KMS-11 (cell line): ENCODE measurements around the gene DNAH17.

ENCODE experiments used
- H2AFZ ChIP-seq: fragments of 200-600 bp; sonication (generic); 2 replicates; pipeline ENCODE4 v1.6.1; 2016; ENCODE audit warnings: antibody characterized with exemption, mixed run types, low read depth
- H3K27ac ChIP-seq: fragments of 200-600 bp; sonication (generic); 2 replicates; pipeline ENCODE4 v1.6.1; 2016; ENCODE audit warnings: mild to moderate bottlenecking, mixed run types
- H3K27me3 ChIP-seq: fragments of 200-600 bp; sonication (generic); 2 replicates; pipeline ENCODE4 v1.6.1; 2017; ENCODE audit warnings: mild to moderate bottlenecking, low read depth, mixed run types, moderate library complexity; ENCODE audit not compliant: insufficient read depth
- H3K36me3 ChIP-seq: fragments of 200-600 bp; sonication (generic); 2 replicates; pipeline ENCODE4 v1.6.1; 2017; ENCODE audit warnings: mild to moderate bottlenecking, mixed run types; ENCODE audit not compliant: insufficient read depth
- H3K4me1 ChIP-seq: fragments of 200-600 bp; sonication (generic); 2 replicates; pipeline ENCODE4 v1.6.1; 2016; ENCODE audit warnings: mild to moderate bottlenecking, low read depth, mixed run types; ENCODE audit not compliant: poor library complexity, severe bottlenecking
- H3K4me2 ChIP-seq: fragments of 200-600 bp; sonication (generic); 2 replicates; pipeline ENCODE4 v1.7.0; 2016; ENCODE audit warnings: mild to moderate bottlenecking, mixed run types
- H3K4me3 ChIP-seq: fragments of 200-600 bp; sonication (generic); IDR thresholded peaks from 2 replicates; pipeline ENCODE4 v1.6.1; 2017; ENCODE audit warnings: low read depth, low read length, mixed read lengths; ENCODE audit not compliant: insufficient read depth
- H3K79me2 ChIP-seq: fragments of 200-600 bp; sonication (generic); 2 replicates; pipeline ENCODE4 v1.6.1; 2016; ENCODE audit warnings: low read depth, mixed run types; ENCODE audit not compliant: insufficient read depth
- H3K9ac ChIP-seq: fragments of 200-600 bp; sonication (generic); 2 replicates; pipeline ENCODE4 v1.6.1; 2016; ENCODE audit warnings: mild to moderate bottlenecking, mixed run types
- H4K20me1 ChIP-seq: fragments of 200-600 bp; sonication (generic); 2 replicates; pipeline ENCODE4 v1.6.1; 2016; ENCODE audit warnings: mild to moderate bottlenecking, mixed run types; ENCODE audit not compliant: insufficient read depth
- TF ChIP-seq, protein P1 (sequence below): fragments of 200-600 bp; sonication (generic); conservative IDR thresholded peaks from 2 replicates; pipeline ENCODE4 v1.6.1; 2017; ENCODE audit warnings: low read depth, mild to moderate bottlenecking, antibody characterized with exemption, low read length, moderate library complexity, mixed read lengths

Gene DNAH17

DNA sequence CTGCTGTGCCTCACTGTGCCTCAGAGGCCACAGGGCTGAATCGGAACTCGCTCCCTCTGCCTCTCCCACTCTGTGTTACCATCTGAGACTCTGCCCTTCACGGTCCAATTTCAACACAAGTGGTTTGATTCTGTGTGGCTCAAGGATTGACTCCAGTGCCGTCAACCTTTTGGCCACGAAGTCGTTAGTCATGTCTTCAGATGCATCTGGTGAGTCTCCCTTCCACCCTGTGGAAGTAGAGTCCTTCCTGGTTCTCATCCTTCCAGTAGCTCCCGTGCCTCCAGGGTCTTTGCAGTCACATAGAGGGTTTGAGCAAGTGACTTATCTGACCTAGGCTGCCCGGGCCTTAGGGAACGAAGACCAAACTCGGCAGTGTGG is 147.6 kb downstream of the DNAH17 start:
- H3K27me3 ChIP-seq = no peaks in the 10 kb centered on the region
- no peak overlapping the region for H3K4me2 ChIP-seq
- H3K36me3 ChIP-seq = no peaks in the 10 kb centered on the region; the same call in 1 of the 2 replicates
- H3K9ac ChIP-seq = no peak overlapping the region
- no peaks in the 10 kb centered on the region for H3K4me1 ChIP-seq
- H2AFZ ChIP-seq = no peak overlapping the region
- TF ChIP-seq, protein P1, sequence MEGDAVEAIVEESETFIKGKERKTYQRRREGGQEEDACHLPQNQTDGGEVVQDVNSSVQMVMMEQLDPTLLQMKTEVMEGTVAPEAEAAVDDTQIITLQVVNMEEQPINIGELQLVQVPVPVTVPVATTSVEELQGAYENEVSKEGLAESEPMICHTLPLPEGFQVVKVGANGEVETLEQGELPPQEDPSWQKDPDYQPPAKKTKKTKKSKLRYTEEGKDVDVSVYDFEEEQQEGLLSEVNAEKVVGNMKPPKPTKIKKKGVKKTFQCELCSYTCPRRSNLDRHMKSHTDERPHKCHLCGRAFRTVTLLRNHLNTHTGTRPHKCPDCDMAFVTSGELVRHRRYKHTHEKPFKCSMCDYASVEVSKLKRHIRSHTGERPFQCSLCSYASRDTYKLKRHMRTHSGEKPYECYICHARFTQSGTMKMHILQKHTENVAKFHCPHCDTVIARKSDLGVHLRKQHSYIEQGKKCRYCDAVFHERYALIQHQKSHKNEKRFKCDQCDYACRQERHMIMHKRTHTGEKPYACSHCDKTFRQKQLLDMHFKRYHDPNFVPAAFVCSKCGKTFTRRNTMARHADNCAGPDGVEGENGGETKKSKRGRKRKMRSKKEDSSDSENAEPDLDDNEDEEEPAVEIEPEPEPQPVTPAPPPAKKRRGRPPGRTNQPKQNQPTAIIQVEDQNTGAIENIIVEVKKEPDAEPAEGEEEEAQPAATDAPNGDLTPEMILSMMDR = no peak
- no peak overlapping the region for H3K4me3 ChIP-seq
- no peak overlapping the region for H3K27ac ChIP-seq
- H4K20me1 ChIP-seq = no peaks in the 10 kb centered on the region
- no peaks in the 10 kb centered on the region for H3K79me2 ChIP-seq

DNA sequence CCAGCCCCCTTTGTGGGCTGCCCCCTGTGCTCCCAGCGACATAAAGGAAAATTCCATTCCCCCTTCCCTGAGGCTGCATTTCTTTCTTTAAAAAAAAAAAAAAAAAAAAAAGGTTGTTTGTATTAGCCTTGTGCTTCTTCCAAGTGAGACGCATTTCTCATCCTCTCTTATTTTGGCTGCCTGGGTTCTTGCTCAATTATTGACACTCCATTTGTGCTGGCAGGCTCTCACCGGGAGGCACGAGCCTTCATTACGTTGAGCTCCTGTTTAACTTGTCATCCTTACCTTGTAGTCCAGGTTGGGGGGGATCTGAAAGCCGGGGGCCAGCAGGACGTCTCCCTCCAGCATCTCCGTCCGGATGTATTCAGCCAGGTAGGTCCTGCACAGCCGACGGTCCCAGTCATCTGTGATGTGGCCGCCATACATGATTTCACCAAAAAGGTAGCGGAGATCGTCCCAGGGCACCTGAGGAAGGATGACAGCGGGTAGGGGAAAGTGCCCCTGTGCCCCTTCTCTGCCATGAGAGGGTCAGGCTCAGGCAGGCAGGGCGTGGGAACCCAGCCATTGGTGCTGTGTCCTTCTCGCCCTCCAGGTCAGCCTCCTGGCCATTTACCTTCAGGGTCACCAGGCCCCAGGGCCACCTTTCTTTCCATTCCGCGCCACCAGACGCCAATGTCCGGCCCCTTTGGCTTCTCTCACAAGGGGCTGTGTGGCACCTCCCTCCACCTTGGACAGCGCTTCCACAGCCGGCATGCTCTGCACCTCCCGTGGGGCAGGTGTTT is 148.2 kb downstream of the DNAH17 start:
- TF ChIP-seq, protein P1 = no peak
- H3K27ac ChIP-seq = no peak overlapping the region
- H3K4me1 ChIP-seq = no peaks in the 10 kb centered on the region
- H3K79me2 ChIP-seq = no peaks in the 10 kb centered on the region
- H4K20me1 ChIP-seq = no peaks in the 10 kb centered on the region
- H3K27me3 ChIP-seq = no peaks in the 10 kb centered on the region
- H3K4me2 ChIP-seq = no peak overlapping the region
- no peaks in the 10 kb centered on the region; the same call in 1 of the 2 replicates for H3K36me3 ChIP-seq
- no peak overlapping the region for H2AFZ ChIP-seq
- H3K4me3 ChIP-seq = no peak overlapping the region
- H3K9ac ChIP-seq = no peak overlapping the region

DNA sequence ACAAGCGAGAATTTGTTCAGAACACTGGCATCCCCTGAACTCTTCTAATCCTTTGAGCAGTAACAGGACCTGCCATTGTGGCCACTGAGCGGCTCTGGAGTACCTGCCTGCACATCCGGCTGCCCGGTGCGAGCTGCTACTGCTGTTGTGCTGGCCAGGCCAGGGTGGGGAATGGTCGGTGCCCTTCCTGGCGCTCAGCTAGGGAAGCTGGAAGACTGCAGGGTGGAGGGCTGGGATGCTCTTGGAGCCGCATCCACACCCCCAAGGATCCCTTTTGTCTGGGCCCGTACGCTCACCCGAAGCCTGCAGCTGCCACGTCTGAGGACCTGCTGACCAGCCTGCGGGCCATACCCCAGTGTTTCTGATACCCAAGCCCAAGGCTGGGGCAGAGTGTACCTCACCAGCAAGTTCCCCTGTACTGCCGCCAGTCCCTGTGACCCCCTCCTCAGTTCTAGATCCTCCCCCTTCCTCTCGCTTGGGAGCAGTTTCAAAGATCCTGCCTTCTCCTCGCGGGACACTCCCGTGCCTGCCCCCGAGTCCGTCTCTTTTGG is 149.1 kb downstream of the DNAH17 start:
- Histone ChIP-seq H3K4me2 (no peak overlapping the region), H3K27ac (no peak overlapping the region), H3K79me2 (no peaks in the 10 kb centered on the region; the same call in 1 of the 2 replicates), H4K20me1 (no peaks in the 10 kb centered on the region), H3K4me3 (no peak overlapping the region), H3K4me1 (no peaks in the 10 kb centered on the region), H3K9ac (no peak overlapping the region), H2AFZ (no peak overlapping the region), H3K27me3 (no peaks in the 10 kb centered on the region), H3K36me3 (no peaks in the 10 kb centered on the region; the same call in 1 of the 2 replicates)
- TF ChIP-seq, protein P1 = no peak

DNA sequence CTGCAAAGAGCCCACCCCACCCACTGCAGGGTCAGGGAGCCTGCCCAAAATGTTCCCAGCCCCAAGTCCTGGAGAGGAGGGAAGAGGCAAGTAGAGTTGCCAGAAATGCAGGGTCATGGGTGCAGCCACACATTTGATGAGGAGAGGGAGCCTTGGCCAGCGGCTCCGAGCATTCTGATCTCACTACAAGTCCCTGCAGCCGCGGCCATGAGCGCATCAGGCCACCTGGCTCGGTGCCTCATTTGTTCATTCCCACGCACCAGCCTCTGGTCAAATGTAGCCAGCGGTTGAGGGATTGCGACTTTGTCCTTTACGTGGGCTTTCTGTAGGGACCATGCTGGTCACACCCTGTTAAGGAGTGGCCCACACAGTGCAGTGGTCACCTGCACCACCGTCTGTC is 150.1 kb downstream of the DNAH17 start:
- Histone ChIP-seq H2AFZ (no peak overlapping the region), H3K27me3 (no peaks in the 10 kb centered on the region), H3K4me1 (no peaks in the 10 kb centered on the region), H3K4me2 (no peak overlapping the region), H3K4me3 (no peak overlapping the region), H3K79me2 (no peaks in the 10 kb centered on the region; the same call in 1 of the 2 replicates), H3K27ac (no peak overlapping the region), H3K9ac (no peak overlapping the region), H3K36me3 (no peaks in the 10 kb centered on the region; the same call in 1 of the 2 replicates), H4K20me1 (no peaks in the 10 kb centered on the region)
- TF ChIP-seq, protein P1 = no peak
